AG04450 (cell line): ENCODE results near the gene LYPLA2. TPM values are rescaled to one million over a fixed set of nuclear protein-coding genes. Genes with fewer than 3 reads are reported as not detected.

Source experiments
- CTCF ChIA-PET: fragments of 300-600, 350-600 bp; formaldehyde crosslinking; extraction: SDS; loops from one replicate; lab custom pipeline; 2022; ENCODE audit warnings: antibody characterized with exemption, inconsistent platforms; lab: Charles Lee
- POLR2A ChIA-PET: fragments of 350-600 bp; formaldehyde crosslinking; extraction: SDS; loops from one replicate; lab custom pipeline; 2021; ENCODE audit warnings: antibody characterized with exemption, inconsistent platforms; lab: Yijun Ruan, JAX
- DNase-seq: peaks from one replicate; pipeline ENCODE4 v3.0.0-alpha.2; 2011; ENCODE audit warnings: low read depth, low spot score
- H3K27ac ChIP-seq: one replicate; pipeline ENCODE4 v1.5.1; 2012; ENCODE audit warnings: low read depth, low read length, control low read depth
- H3K27me3 ChIP-seq: one replicate; pipeline ENCODE4 v1.6.0; 2012; ENCODE audit warnings: low read length; ENCODE audit not compliant: control insufficient read depth, insufficient read depth
- H3K4me3 ChIP-seq: 2 replicates; pipeline ENCODE4 v1.5.1; 2011; ENCODE audit warnings: mild to moderate bottlenecking, low read depth, low read length, control low read depth
- H3K9me3 ChIP-seq: 2 replicates; pipeline ENCODE4 v1.5.1; 2012; ENCODE audit warnings: low read length; ENCODE audit not compliant: control insufficient read depth, insufficient read depth
- polyA plus RNA-seq: library from polyadenylated mRNA; depleted of rRNA; stranded (reverse); fragments of >200 nt; gene quantifications from 2 replicates; pipeline ENCODE4 v1.2.3, GENCODE V29; 2011
- TF ChIP-seq, protein P1 (sequence below): IDR thresholded peaks from 2 replicates; pipeline ENCODE4 v1.5.1; 2011; ENCODE audit warnings: low read depth, low read length, control low read depth, inconsistent platforms

The LYPLA2 gene
- polyA plus RNA-seq, 1 experiment, result 27.1 TPM

DNA sequence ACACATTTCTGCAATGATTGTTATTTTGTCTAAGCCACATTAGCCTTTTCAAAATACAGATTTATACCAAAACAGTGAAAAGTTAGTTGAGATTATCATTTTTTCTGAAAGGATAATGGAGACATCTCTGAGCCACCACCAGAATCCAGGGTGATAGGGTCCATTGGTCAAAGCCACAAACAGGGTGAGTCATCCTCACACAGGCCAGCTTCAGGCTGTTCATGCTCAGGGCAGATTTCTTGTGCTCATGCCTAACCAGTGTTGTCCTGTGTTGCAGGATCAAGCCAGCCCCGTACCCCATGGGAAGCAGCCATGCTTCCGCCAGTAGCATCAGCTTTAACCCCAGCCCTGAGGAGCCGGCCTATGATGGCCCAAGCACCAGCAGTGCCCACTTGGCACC, 34.3 kb upstream of the LYPLA2 start:
- Histone ChIP-seq H3K27me3 (no peaks in the 10 kb centered on the region), H3K4me3 (no peak overlapping the region), H3K27ac (no peak overlapping the region), H3K9me3 (no peaks in the 10 kb centered on the region)
- TF ChIP-seq, protein P1, sequence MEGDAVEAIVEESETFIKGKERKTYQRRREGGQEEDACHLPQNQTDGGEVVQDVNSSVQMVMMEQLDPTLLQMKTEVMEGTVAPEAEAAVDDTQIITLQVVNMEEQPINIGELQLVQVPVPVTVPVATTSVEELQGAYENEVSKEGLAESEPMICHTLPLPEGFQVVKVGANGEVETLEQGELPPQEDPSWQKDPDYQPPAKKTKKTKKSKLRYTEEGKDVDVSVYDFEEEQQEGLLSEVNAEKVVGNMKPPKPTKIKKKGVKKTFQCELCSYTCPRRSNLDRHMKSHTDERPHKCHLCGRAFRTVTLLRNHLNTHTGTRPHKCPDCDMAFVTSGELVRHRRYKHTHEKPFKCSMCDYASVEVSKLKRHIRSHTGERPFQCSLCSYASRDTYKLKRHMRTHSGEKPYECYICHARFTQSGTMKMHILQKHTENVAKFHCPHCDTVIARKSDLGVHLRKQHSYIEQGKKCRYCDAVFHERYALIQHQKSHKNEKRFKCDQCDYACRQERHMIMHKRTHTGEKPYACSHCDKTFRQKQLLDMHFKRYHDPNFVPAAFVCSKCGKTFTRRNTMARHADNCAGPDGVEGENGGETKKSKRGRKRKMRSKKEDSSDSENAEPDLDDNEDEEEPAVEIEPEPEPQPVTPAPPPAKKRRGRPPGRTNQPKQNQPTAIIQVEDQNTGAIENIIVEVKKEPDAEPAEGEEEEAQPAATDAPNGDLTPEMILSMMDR, result no peak
- POLR2A ChIA-PET, result interaction anchor here (0.6 kb wide), 1 partner anchor 13 kb away, joined by 4 read pairs; no protein-coding TSS in a partner anchor
- no peak for DNase-seq
- CTCF ChIA-PET, result interaction anchor here (1.3 kb wide), 1 partner anchor 12 kb away, joined by 3 read pairs; no protein-coding TSS in a partner anchor

GRCh38 chr1:23757812-23758211, 33.1 kb upstream of the LYPLA2 start:
- CTCF ChIA-PET, result interaction anchor here (1.0 to 2.6 kb wide), 2 partner anchors 12 to 14 kb away, joined by 4 to 9 read pairs; no protein-coding TSS in a partner anchor
- TF ChIP-seq, protein P1, result no peak

DNA sequence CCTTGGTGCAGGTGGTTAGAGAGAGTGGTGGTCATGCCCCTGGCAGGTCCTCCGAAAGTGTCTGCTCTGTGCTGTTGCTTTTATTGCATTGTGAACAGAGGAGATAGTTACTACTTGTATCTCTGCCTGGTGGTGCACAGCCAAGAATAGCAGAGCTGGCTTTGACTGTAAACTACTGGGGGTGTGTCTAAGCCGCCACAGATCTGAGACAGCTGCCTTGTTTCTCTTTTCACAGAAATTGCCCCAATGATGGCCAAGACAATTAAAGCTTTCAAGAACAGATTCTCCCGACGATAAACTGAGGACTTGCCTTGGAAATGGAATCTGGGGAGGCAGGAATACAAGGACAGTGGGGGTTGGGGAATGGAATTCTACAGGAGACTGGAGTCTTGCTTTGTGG, 31.7 kb upstream of the LYPLA2 start:
- ChIA-PET POLR2A (interaction anchor here (0.7 kb wide), 1 partner anchor 66 kb away, joined by 6 read pairs; no protein-coding TSS in a partner anchor), CTCF (interaction anchor here (2.6 kb wide), 1 partner anchor 13 kb away, joined by 9 read pairs; no protein-coding TSS in a partner anchor)
- no peaks in the 10 kb centered on the region for H3K27me3 ChIP-seq
- H3K9me3 ChIP-seq, result no peaks in the 10 kb centered on the region
- no peak overlapping the region for H3K27ac ChIP-seq
- TF ChIP-seq, protein P1, result no peak
- no peak overlapping the region for H3K4me3 ChIP-seq
- no peak for DNase-seq

More at GRCh38 chr1:23757812-23758211, 33.1 kb upstream of the LYPLA2 start:
- no peak for DNase-seq
- Histone ChIP-seq H3K27me3 (no peaks in the 10 kb centered on the region), H3K9me3 (no peaks in the 10 kb centered on the region), H3K4me3 (no peak overlapping the region), H3K27ac (no peak overlapping the region)
- POLR2A ChIA-PET, result interaction anchor here (0.8 kb wide), 1 partner anchor 10 kb away, joined by 9 read pairs; no protein-coding TSS in a partner anchor

DNA sequence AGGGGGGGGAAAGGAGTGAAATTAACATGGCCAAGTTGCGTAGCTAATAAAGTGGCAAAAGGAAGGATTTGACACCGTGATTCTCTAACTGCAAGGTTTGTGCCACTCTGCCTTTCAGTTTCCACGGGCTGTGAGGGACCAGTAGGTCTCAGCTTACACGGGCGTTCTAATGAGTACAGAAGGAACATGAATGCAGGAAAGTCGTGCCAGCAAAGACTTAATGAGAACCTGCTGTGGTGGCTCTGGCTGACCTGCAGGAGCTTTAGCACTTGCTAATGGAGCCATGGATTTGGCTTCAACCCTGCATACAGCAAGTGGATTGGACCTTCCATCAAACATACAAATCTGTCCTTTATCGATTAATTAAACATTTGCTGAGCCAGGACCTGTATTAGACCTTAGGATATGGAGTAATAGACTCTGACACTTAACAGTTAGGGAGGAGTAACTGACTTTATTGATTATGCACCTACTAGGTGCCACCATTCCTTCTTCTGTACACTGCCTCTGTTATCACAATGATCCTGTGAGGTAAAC, 27.8 kb upstream of the LYPLA2 start:
- CTCF ChIA-PET, result interaction anchor here (1.6 to 3.0 kb wide), 3 partner anchors 9 to 11 kb away, joined by 3 to 12 read pairs (median 4); no protein-coding TSS in a partner anchor
- H3K27ac ChIP-seq, result peak overlapping the region; percentile 21
- H3K27me3 ChIP-seq, result no peaks in the 10 kb centered on the region
- TF ChIP-seq, protein P1, result no peak
- H3K4me3 ChIP-seq, result no peak overlapping the region
- no peaks in the 10 kb centered on the region for H3K9me3 ChIP-seq
- POLR2A ChIA-PET, result interaction anchor here (0.5 kb wide), 1 partner anchor 205 kb away, joined by 3 read pairs; no protein-coding TSS in a partner anchor
- no peak for DNase-seq

DNA sequence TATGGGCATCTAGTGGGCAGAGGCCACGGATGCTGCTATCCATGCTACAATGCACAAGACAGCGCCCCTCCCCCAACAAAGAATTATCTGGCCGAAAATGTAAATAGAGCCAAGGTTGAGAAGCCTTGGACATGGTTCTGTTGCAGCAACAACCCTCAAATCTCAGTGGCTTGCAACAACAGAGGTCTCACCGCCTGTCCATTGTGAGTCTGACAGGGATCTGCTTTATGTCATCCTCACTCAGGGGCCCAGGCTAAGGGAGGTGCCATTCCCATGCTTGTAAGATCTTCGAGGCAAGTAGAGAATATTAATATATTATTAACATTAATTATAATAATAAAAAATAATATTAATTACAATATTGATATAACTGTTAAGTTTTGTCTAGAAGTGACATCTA, 22.2 kb upstream of the LYPLA2 start:
- Histone ChIP-seq H3K4me3 (no peak overlapping the region), H3K27me3 (no peaks in the 10 kb centered on the region), H3K27ac (no peak overlapping the region), H3K9me3 (no peaks in the 10 kb centered on the region)
- POLR2A ChIA-PET, result interaction anchor here (1.0 kb wide), 1 partner anchor 9 kb away, joined by 4 read pairs; the partner anchor contains the start of gene PITHD1
- TF ChIP-seq, protein P1, result no peak
- no peak for DNase-seq
- CTCF ChIA-PET, result interaction anchor here (0.7 kb wide), 1 partner anchor 757 kb away, joined by 3 read pairs; no protein-coding TSS in a partner anchor
